ENCODE results near the gene LTBP4. TPM values are rescaled to one million over a fixed set of nuclear protein-coding genes. Genes with fewer than 3 reads are reported as not detected.

LTBP4 gene
- total RNA-seq, 1 donor from 2014 or later: 21.6 TPM

- FAIRE-seq: no peak
- TF ChIP-seq CTCF (IDR thresholded peaks at IDR 0.05; ENCODE audit: insufficient read depth, low read length, severe bottlenecking): no peak
- Histone ChIP-seq H3K27me3 (ENCODE audit: control insufficient read depth, insufficient read depth, low read length) (no peaks in the 10 kb centered on the region), H3K4me3 (ENCODE audit: low read depth, low read length) (no peak overlapping the region), H3K36me3 (ENCODE audit: control insufficient read depth, insufficient read depth, low read length) (peaks cover 9% of the 10 kb centered on the region)
- no peak for DNase-seq (ENCODE audit: low read depth)
Observed at GRCh38 chr19:40581531-40581930, 19.6 kb upstream of the LTBP4 start.

- H3K36me3 ChIP-seq (ENCODE audit: control insufficient read depth, insufficient read depth, low read length): peaks cover 9% of the 10 kb centered on the region
- no peak overlapping the region for H3K4me3 ChIP-seq (ENCODE audit: low read depth, low read length)
- no peak for FAIRE-seq
- DNase-seq (ENCODE audit: low read depth): no peak
- TF ChIP-seq CTCF (IDR thresholded peaks at IDR 0.05; ENCODE audit: insufficient read depth, low read length, severe bottlenecking): no peak
- H3K27me3 ChIP-seq (ENCODE audit: control insufficient read depth, insufficient read depth, low read length): no peaks in the 10 kb centered on the region
Observed at GRCh38 chr19:40582467-40582866, 18.7 kb upstream of the LTBP4 start.

- no peak for DNase-seq (ENCODE audit: low read depth)
- H3K4me3 ChIP-seq (ENCODE audit: low read depth, low read length): no peak overlapping the region
- no peak for FAIRE-seq
- H3K27me3 ChIP-seq (ENCODE audit: control insufficient read depth, insufficient read depth, low read length): no peaks in the 10 kb centered on the region
- TF ChIP-seq CTCF (IDR thresholded peaks at IDR 0.05; ENCODE audit: insufficient read depth, low read length, severe bottlenecking): no peak
- H3K36me3 ChIP-seq (ENCODE audit: control insufficient read depth, insufficient read depth, low read length): peaks cover 9% of the 10 kb centered on the region
Observed at GRCh38 chr19:40583283-40583682, 17.9 kb upstream of the LTBP4 start.

- no peak for FAIRE-seq
- no peaks in the 10 kb centered on the region for H3K27me3 ChIP-seq (ENCODE audit: control insufficient read depth, insufficient read depth, low read length)
- DNase-seq (ENCODE audit: low read depth): peak; percentile 45
- H3K36me3 ChIP-seq (ENCODE audit: control insufficient read depth, insufficient read depth, low read length): peaks cover 9% of the 10 kb centered on the region
- TF ChIP-seq CTCF (IDR thresholded peaks at IDR 0.05; ENCODE audit: insufficient read depth, low read length, severe bottlenecking): peak; percentile 30
- no peak overlapping the region for H3K4me3 ChIP-seq (ENCODE audit: low read depth, low read length)
Observed at GRCh38 chr19:40584007-40584406, 17.2 kb upstream of the LTBP4 start.

GRCh38 chr19:40585241-40585981, 15.8 kb upstream of the LTBP4 start:
- DNase-seq (ENCODE audit: low read depth): peak; percentile 92
- FAIRE-seq: no peak
- peaks cover 7% of the 10 kb centered on the region for H3K36me3 ChIP-seq (ENCODE audit: control insufficient read depth, insufficient read depth, low read length)
- H3K4me3 ChIP-seq (ENCODE audit: low read depth, low read length): no peak overlapping the region
- no peak for TF ChIP-seq CTCF (IDR thresholded peaks at IDR 0.05; ENCODE audit: insufficient read depth, low read length, severe bottlenecking)
- no peaks in the 10 kb centered on the region for H3K27me3 ChIP-seq (ENCODE audit: control insufficient read depth, insufficient read depth, low read length)

- no peak for FAIRE-seq
- Histone ChIP-seq H3K27me3 (ENCODE audit: control insufficient read depth, insufficient read depth, low read length) (no peaks in the 10 kb centered on the region), H3K36me3 (ENCODE audit: control insufficient read depth, insufficient read depth, low read length) (peaks cover 4% of the 10 kb centered on the region), H3K4me3 (ENCODE audit: low read depth, low read length) (no peak overlapping the region)
- DNase-seq (ENCODE audit: low read depth): no peak
- no peak for TF ChIP-seq CTCF (IDR thresholded peaks at IDR 0.05; ENCODE audit: insufficient read depth, low read length, severe bottlenecking)
Observed at GRCh38 chr19:40585982-40586422, 15.2 kb upstream of the LTBP4 start.

All from bronchial epithelial cell (primary cell).